Tibial artery (tissue), 4 donors: ENCODE data around the gene SYNGR4.

Source experiments
- DNase-seq, 2 donors: peaks; one replicate each; pipeline ENCODE4 v3.0.0-alpha.2; 2019
- H3K27ac ChIP-seq, 2 donors: fragments of 200-600 bp; sonication (generic) in 1 of 2; 1 replicate in 1 of 2; 2 replicates in 1 of 2; pipeline ENCODE4 v1.5.1; 2018 to 2019; ENCODE audit warnings: mild to moderate bottlenecking in 1 of 2
- H3K27me3 ChIP-seq, 2 donors: fragments of 200-600 bp; sonication (generic) in 1 of 2; one replicate each; pipeline versions ENCODE4 v1.5.1 to v1.6.0; 2016 to 2019
- H3K36me3 ChIP-seq, 3 donors: fragments of 200-600 bp; sonication (generic) in 2 of 3; one replicate each; pipeline ENCODE4 v1.5.1; 2016 to 2019; ENCODE audit warnings: mild to moderate bottlenecking in 2 of 3
- H3K4me1 ChIP-seq, 4 donors: fragments of 200-600 bp; sonication (generic) in 2 of 4; 1 replicate in 3 of 4; 2 replicates in 1 of 4; pipeline ENCODE4 v1.5.1; 2016 to 2019
- H3K4me3 ChIP-seq, 2 donors: fragments of 200-600 bp; sonication (generic) in 1 of 2; 1 replicate in 1 of 2; 2 replicates in 1 of 2; pipeline ENCODE4 v1.5.1; 2018 to 2019; ENCODE audit warnings: mild to moderate bottlenecking in 2 of 2
- H3K9me3 ChIP-seq, 3 donors: fragments of 200-600 bp; sonication (generic) in 1 of 3; one replicate each; pipeline ENCODE4 v1.5.1; 2016 to 2019
- intact Hi-C: fragments of 100-400 bp; cut with DNase I; formaldehyde crosslinking; loops from one replicate; pipeline ENCODE4 v1.15.0; 2023; ENCODE audit warnings: low total_unique reads
- TF ChIP-seq, protein P1 (sequence below), 2 experiments: fragments of 200-600 bp in 1 of 2; fragments of 450-650 bp in 1 of 2; IDR thresholded peaks; one replicate each; pipeline ENCODE4 v1.5.1; 2017 to 2019; ENCODE audit warnings: antibody characterized with exemption in 2 of 2, mild to moderate bottlenecking in 1 of 2, moderate library complexity in 1 of 2

Gene SYNGR4

GRCh38 chr19:48321372-48321621 is 42.9 kb upstream of the SYNGR4 start:
- Histone ChIP-seq H3K4me1 (peaks cover 0 to 41% (median 31%) of the 10 kb centered on the region in 4 donors), H3K4me3 (peak overlapping the region; percentile 56 to 72), H3K27ac (peak overlapping the region; percentile 97 to 98), H3K36me3 (no peaks in the 10 kb centered on the region), H3K9me3 (no peaks in the 10 kb centered on the region), H3K27me3 (no peaks in the 10 kb centered on the region)
- DNase-seq: peak; percentile 97 to 98
- TF ChIP-seq, protein P1, sequence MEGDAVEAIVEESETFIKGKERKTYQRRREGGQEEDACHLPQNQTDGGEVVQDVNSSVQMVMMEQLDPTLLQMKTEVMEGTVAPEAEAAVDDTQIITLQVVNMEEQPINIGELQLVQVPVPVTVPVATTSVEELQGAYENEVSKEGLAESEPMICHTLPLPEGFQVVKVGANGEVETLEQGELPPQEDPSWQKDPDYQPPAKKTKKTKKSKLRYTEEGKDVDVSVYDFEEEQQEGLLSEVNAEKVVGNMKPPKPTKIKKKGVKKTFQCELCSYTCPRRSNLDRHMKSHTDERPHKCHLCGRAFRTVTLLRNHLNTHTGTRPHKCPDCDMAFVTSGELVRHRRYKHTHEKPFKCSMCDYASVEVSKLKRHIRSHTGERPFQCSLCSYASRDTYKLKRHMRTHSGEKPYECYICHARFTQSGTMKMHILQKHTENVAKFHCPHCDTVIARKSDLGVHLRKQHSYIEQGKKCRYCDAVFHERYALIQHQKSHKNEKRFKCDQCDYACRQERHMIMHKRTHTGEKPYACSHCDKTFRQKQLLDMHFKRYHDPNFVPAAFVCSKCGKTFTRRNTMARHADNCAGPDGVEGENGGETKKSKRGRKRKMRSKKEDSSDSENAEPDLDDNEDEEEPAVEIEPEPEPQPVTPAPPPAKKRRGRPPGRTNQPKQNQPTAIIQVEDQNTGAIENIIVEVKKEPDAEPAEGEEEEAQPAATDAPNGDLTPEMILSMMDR (IDR thresholded peaks at IDR 0.05): no peak
- intact Hi-C loops: no loop called here

- H3K27me3 ChIP-seq: no peaks in the 10 kb centered on the region
- TF ChIP-seq, protein P1 (IDR thresholded peaks at IDR 0.05): peak in 1 of 2 experiments; percentile 17
- H3K4me3 ChIP-seq: peak overlapping the region; percentile 56 to 72
- no peaks in the 10 kb centered on the region for H3K36me3 ChIP-seq
- H3K27ac ChIP-seq: peak overlapping the region; percentile 97 to 98
- intact Hi-C loops: no loop called here
- DNase-seq: peak; percentile 99 to 100
- H3K9me3 ChIP-seq: no peaks in the 10 kb centered on the region
- H3K4me1 ChIP-seq: peaks cover 0 to 47% (median 37%) of the 10 kb centered on the region in 4 donors
Observed at GRCh38 chr19:48321622-48322591, 42.3 kb upstream of the SYNGR4 start.

- intact Hi-C loops: no loop called here
- peak; percentile 88 to 95 for DNase-seq
- Histone ChIP-seq H3K4me3 (peak within 1 kb of the TSS; percentile 58 to 59), H3K27me3 (no peaks in the 10 kb centered on the region), H3K4me1 (peaks cover 0 to 52% (median 38%) of the 10 kb centered on the region in 4 donors), H3K27ac (peak within 1 kb of the TSS; percentile 88 to 90), H3K9me3 (no peaks in the 10 kb centered on the region), H3K36me3 (peaks cover 0 to 10% (median 10%) of the 10 kb centered on the region in 3 donors)
- TF ChIP-seq, protein P1 (IDR thresholded peaks at IDR 0.05): no peak
Observed at GRCh38 chr19:48325265-48325910, 38.8 kb upstream of the SYNGR4 start, which contains the start of gene EMP3. Gene EMP3, plus strand, starts transcription at chr19:48325552. Its CDS starts 1,293 bp downstream, at chr19:48326845.

- peak overlapping the region in 1 of 2 donors; percentile 45 for H3K27ac ChIP-seq
- H3K4me3 ChIP-seq: no peak overlapping the region
Observed at GRCh38 chr19:48329167-48329891, 34.8 kb upstream of the SYNGR4 start.

More at GRCh38 chr19:48329167-48329891, 34.8 kb upstream of the SYNGR4 start:
- TF ChIP-seq, protein P1 (IDR thresholded peaks at IDR 0.05): no peak
- H3K36me3 ChIP-seq: peaks cover 0 to 15% (median 10%) of the 10 kb centered on the region in 3 donors
- H3K27me3 ChIP-seq: no peaks in the 10 kb centered on the region
- intact Hi-C loops: no loop called here
- H3K9me3 ChIP-seq: no peaks in the 10 kb centered on the region
- no peak for DNase-seq
- peaks cover 0 to 46% (median 43%) of the 10 kb centered on the region in 4 donors for H3K4me1 ChIP-seq
